Smooth muscle cell of bladder (primary cell): ENCODE measurements around the gene RPS6KL1. TPM values are rescaled to one million over a fixed set of nuclear protein-coding genes. Genes with fewer than 3 reads are reported as not detected.

Experiments
- total RNA-seq: library from RNA; depleted of rRNA; stranded (reverse); fragments of >200 nt; gene quantifications from 2 replicates; pipeline ENCODE4 v1.2.3, GENCODE V29; 2014

Gene RPS6KL1
- total RNA-seq = 0.28 and 0.46 TPM in 2 replicates

GRCh38 chr14:74922752-74923401 is at the start of gene RPS6KL1:
Gene RPS6KL1, minus strand, starts transcription at chr14:74923260. Its CDS starts 1,719 bp downstream, at chr14:74921541.

GRCh38 chr14:74955229-74956026 is 32.4 kb upstream of the RPS6KL1 start, which contains the start of gene PGF:
Gene PGF, minus strand, starts transcription at chr14:74955597. Its CDS starts 355 bp downstream, at chr14:74955242.

GRCh38 chr14:74881431-74882102 is 41.5 kb downstream of the RPS6KL1 start, which contains the start of gene DLST:
Gene DLST, plus strand, starts transcription at chr14:74881916. Its CDS starts 38 bp downstream, at chr14:74881954.

GRCh38 chr14:74875941-74876913 is 46.8 kb downstream of the RPS6KL1 start, which contains the start of gene PROX2:
Gene PROX2, minus strand, starts transcription at chr14:74876145. Its CDS starts 12,311 bp downstream, at chr14:74863834.

Other genes starting within 250 kb of the RPS6KL1 start
- gene AREL1, start 210.2 kb downstream of the RPS6KL1 start, total RNA-seq = 23.5 and 24.4 TPM in 2 replicates
- gene FCF1, start 210.1 kb downstream of the RPS6KL1 start, total RNA-seq = 21.8 and 38.0 TPM in 2 replicates
- 20.6 and 22.6 TPM in 2 replicates for gene YLPM1, start 159.9 kb downstream of the RPS6KL1 start, total RNA-seq
- gene PROX2, start 47.1 kb downstream of the RPS6KL1 start, total RNA-seq = not detected in 2 replicates
- 44.1 and 50.6 TPM in 2 replicates for gene DLST, start 41.3 kb downstream of the RPS6KL1 start, total RNA-seq
- gene PGF, start 32.3 kb upstream of the RPS6KL1 start, total RNA-seq = 1.7 and 3.5 TPM in 2 replicates
- 37.1 and 50.4 TPM in 2 replicates for gene EIF2B2, start 79.7 kb upstream of the RPS6KL1 start, total RNA-seq
- 28.7 and 31.5 TPM in 2 replicates for gene MLH3, start 128.2 kb upstream of the RPS6KL1 start, total RNA-seq
- gene ACYP1, start 140.8 kb upstream of the RPS6KL1 start, total RNA-seq = 4.3 and 4.7 TPM in 2 replicates
- gene ZC2HC1C, start 146.4 kb upstream of the RPS6KL1 start, total RNA-seq = 0.57 and 1.1 TPM in 2 replicates
- gene NEK9, start 203.8 kb upstream of the RPS6KL1 start, total RNA-seq = 54.9 and 85.5 TPM in 2 replicates